Measurements from ENCODE around the gene CUX1. TPM values are rescaled to one million over a fixed set of nuclear protein-coding genes. Genes with fewer than 3 reads are reported as not detected.

CUX1 gene
- total RNA-seq, 1 donor from 2014 or later = 50.6 TPM

- H4K20me1 ChIP-seq (ENCODE audit: insufficient read depth, low read length) = no peaks in the 10 kb centered on the region
- H3K9me3 Mint-ChIP-seq (ENCODE audit: unreplicated experiment) = no peaks in the 10 kb centered on the region
- no peak overlapping the region for H3K4me2 ChIP-seq (ENCODE audit: low read length)
- FAIRE-seq (no peak), DNase-seq (ENCODE audit: low read depth) (no peak)
- no peak overlapping the region for H3K9ac ChIP-seq (ENCODE audit: low read length)
- no peaks in the 10 kb centered on the region for H3K79me2 ChIP-seq (ENCODE audit: insufficient read depth, low read length)
- H3K27me3 ChIP-seq (ENCODE audit: insufficient read depth, low read length) = no peaks in the 10 kb centered on the region
- no peak for TF ChIP-seq EZH2 (IDR thresholded peaks at IDR 0.05; ENCODE audit: insufficient read depth, low read length)
- TF ChIP-seq, protein P1, sequence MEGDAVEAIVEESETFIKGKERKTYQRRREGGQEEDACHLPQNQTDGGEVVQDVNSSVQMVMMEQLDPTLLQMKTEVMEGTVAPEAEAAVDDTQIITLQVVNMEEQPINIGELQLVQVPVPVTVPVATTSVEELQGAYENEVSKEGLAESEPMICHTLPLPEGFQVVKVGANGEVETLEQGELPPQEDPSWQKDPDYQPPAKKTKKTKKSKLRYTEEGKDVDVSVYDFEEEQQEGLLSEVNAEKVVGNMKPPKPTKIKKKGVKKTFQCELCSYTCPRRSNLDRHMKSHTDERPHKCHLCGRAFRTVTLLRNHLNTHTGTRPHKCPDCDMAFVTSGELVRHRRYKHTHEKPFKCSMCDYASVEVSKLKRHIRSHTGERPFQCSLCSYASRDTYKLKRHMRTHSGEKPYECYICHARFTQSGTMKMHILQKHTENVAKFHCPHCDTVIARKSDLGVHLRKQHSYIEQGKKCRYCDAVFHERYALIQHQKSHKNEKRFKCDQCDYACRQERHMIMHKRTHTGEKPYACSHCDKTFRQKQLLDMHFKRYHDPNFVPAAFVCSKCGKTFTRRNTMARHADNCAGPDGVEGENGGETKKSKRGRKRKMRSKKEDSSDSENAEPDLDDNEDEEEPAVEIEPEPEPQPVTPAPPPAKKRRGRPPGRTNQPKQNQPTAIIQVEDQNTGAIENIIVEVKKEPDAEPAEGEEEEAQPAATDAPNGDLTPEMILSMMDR (IDR thresholded peaks at IDR 0.05; ENCODE audit: insufficient read depth, low read depth, low read length) = no peak
- H3K4me1 ChIP-seq (ENCODE audit: insufficient read depth, low read length) = no peaks in the 10 kb centered on the region
- peaks cover 2% of the 10 kb centered on the region for H3K36me3 ChIP-seq (ENCODE audit: insufficient read depth, low read length)
- H3K4me3 Mint-ChIP-seq (ENCODE audit: unreplicated experiment) = no peak overlapping the region
- no peaks in the 10 kb centered on the region for H3K27me3 Mint-ChIP-seq (ENCODE audit: low read depth, unreplicated experiment)
- no peak overlapping the region for H3K4me3 ChIP-seq (ENCODE audit: insufficient read depth, low read depth, low read length)
- H3K9me3 ChIP-seq (ENCODE audit: insufficient read depth, low read depth, low read length) = no peaks in the 10 kb centered on the region
- peaks cover 15% of the 10 kb centered on the region for H3K36me3 Mint-ChIP-seq (ENCODE audit: low read depth, unreplicated experiment)
- H3K27ac ChIP-seq (ENCODE audit: low read depth, low read length) = no peak overlapping the region
- H3K4me1 Mint-ChIP-seq (ENCODE audit: low read depth, unreplicated experiment) = no peaks in the 10 kb centered on the region
- H3K27ac Mint-ChIP-seq (ENCODE audit: unreplicated experiment) = no peak overlapping the region
- H2AFZ ChIP-seq (ENCODE audit: low read depth, low read length) = no peak overlapping the region
Measured at GRCh38 chr7:102214477-102215072, 397.1 kb downstream of the CUX1 start.

GRCh38 chr7:102215256-102215655 is 397.8 kb downstream of the CUX1 start:
- peaks cover 2% of the 10 kb centered on the region for H3K36me3 ChIP-seq (ENCODE audit: insufficient read depth, low read length)
- no peaks in the 10 kb centered on the region for H4K20me1 ChIP-seq (ENCODE audit: insufficient read depth, low read length)
- no peak overlapping the region for H3K9ac ChIP-seq (ENCODE audit: low read length)
- H3K4me1 ChIP-seq (ENCODE audit: insufficient read depth, low read length) = no peaks in the 10 kb centered on the region
- H3K4me3 ChIP-seq (ENCODE audit: insufficient read depth, low read depth, low read length) = no peak overlapping the region
- DNase-seq (ENCODE audit: low read depth) (no peak), FAIRE-seq (no peak)
- H3K9me3 ChIP-seq (ENCODE audit: insufficient read depth, low read depth, low read length) = no peaks in the 10 kb centered on the region
- H3K27ac ChIP-seq (ENCODE audit: low read depth, low read length) = no peak overlapping the region
- Mint-ChIP-seq H3K36me3 (ENCODE audit: low read depth, unreplicated experiment) (peaks cover 17% of the 10 kb centered on the region), H3K27ac (ENCODE audit: unreplicated experiment) (no peak overlapping the region), H3K4me3 (ENCODE audit: unreplicated experiment) (no peak overlapping the region), H3K9me3 (ENCODE audit: unreplicated experiment) (no peaks in the 10 kb centered on the region), H3K4me1 (ENCODE audit: low read depth, unreplicated experiment) (no peaks in the 10 kb centered on the region), H3K27me3 (ENCODE audit: low read depth, unreplicated experiment) (no peaks in the 10 kb centered on the region)
- TF ChIP-seq, protein P1 (IDR thresholded peaks at IDR 0.05; ENCODE audit: insufficient read depth, low read depth, low read length) = no peak
- TF ChIP-seq EZH2 (IDR thresholded peaks at IDR 0.05; ENCODE audit: insufficient read depth, low read length) = no peak
- no peaks in the 10 kb centered on the region for H3K27me3 ChIP-seq (ENCODE audit: insufficient read depth, low read length)
- H2AFZ ChIP-seq (ENCODE audit: low read depth, low read length) = no peak overlapping the region
- H3K4me2 ChIP-seq (ENCODE audit: low read length) = no peak overlapping the region
- no peaks in the 10 kb centered on the region for H3K79me2 ChIP-seq (ENCODE audit: insufficient read depth, low read length)

- H3K27me3 Mint-ChIP-seq (ENCODE audit: low read depth, unreplicated experiment) = no peaks in the 10 kb centered on the region
- no peaks in the 10 kb centered on the region for H3K4me1 Mint-ChIP-seq (ENCODE audit: low read depth, unreplicated experiment)
- H3K36me3 ChIP-seq (ENCODE audit: insufficient read depth, low read length) = peaks cover 2% of the 10 kb centered on the region
- no peak for DNase-seq (ENCODE audit: low read depth)
- H2AFZ ChIP-seq (ENCODE audit: low read depth, low read length) = no peak overlapping the region
- H3K4me1 ChIP-seq (ENCODE audit: insufficient read depth, low read length) = peaks cover 4% of the 10 kb centered on the region
- no peak for TF ChIP-seq EZH2 (IDR thresholded peaks at IDR 0.05; ENCODE audit: insufficient read depth, low read length)
- TF ChIP-seq, protein P1 (IDR thresholded peaks at IDR 0.05; ENCODE audit: insufficient read depth, low read depth, low read length) = no peak
- no peak for FAIRE-seq
- no peak overlapping the region for H3K9ac ChIP-seq (ENCODE audit: low read length)
- no peak overlapping the region for H3K27ac Mint-ChIP-seq (ENCODE audit: unreplicated experiment)
- no peak overlapping the region for H3K27ac ChIP-seq (ENCODE audit: low read depth, low read length)
- H3K4me3 ChIP-seq (ENCODE audit: insufficient read depth, low read depth, low read length) = no peak overlapping the region
- H4K20me1 ChIP-seq (ENCODE audit: insufficient read depth, low read length) = no peaks in the 10 kb centered on the region
- H3K36me3 Mint-ChIP-seq (ENCODE audit: low read depth, unreplicated experiment) = peaks cover 14% of the 10 kb centered on the region
- no peaks in the 10 kb centered on the region for H3K27me3 ChIP-seq (ENCODE audit: insufficient read depth, low read length)
- H3K79me2 ChIP-seq (ENCODE audit: insufficient read depth, low read length) = no peaks in the 10 kb centered on the region
- H3K9me3 Mint-ChIP-seq (ENCODE audit: unreplicated experiment) = no peaks in the 10 kb centered on the region
- no peak overlapping the region for H3K4me3 Mint-ChIP-seq (ENCODE audit: unreplicated experiment)
- H3K9me3 ChIP-seq (ENCODE audit: insufficient read depth, low read depth, low read length) = no peaks in the 10 kb centered on the region
- H3K4me2 ChIP-seq (ENCODE audit: low read length) = no peak overlapping the region
Measured at GRCh38 chr7:102215711-102216110, 398.3 kb downstream of the CUX1 start.

Data from astrocyte (in vitro differentiated cells and primary cell).